ENCODE data around the gene ATP2A1.
"Not testable (repeated sequence)": the region's sequence is repeated elsewhere in the genome, so short reads cannot be mapped to it uniquely, and the experiment has no call there.

Gene ATP2A1

GRCh38 chr16:28938721-28939120, 60.4 kb downstream of the ATP2A1 start:
- no peak for DNase-seq

GRCh38 chr16:28939825-28940224, 61.5 kb downstream of the ATP2A1 start:
- DNase-seq: not testable (repeated sequence)

- DNase-seq: no peak
Measured at GRCh38 chr16:28943281-28943680, 65.0 kb downstream of the ATP2A1 start.

GRCh38 chr16:28946681-28947080, 68.4 kb downstream of the ATP2A1 start:
- no peak for DNase-seq

GRCh38 chr16:28950648-28951409, 72.5 kb downstream of the ATP2A1 start, which contains the start of gene NFATC2IP:
Gene NFATC2IP (plus strand): TSS chr16:28950937. CDS start chr16:28951012, 75 bp downstream.
- DNase-seq: peak; percentile 100

- no peak for DNase-seq
Measured at GRCh38 chr16:28951410-28951943, 73.2 kb downstream of the ATP2A1 start.

All from activated CD4-positive, CD25-positive, alpha-beta regulatory T cell treated with anti-CD3 and anti-CD28 coated beads, Interleukin-2, amount 50 U/mL, for 72 hours (primary cell).